K562 (cell line): ENCODE results near the gene SLC25A45. TPM values are rescaled to one million over a fixed set of nuclear protein-coding genes. Genes with fewer than 3 reads are reported as not detected.

Source experiments
- ARID2 ChIP-seq: fragments of 450-650 bp; IDR thresholded peaks from 2 replicates; pipeline ENCODE4 v1.6.1; 2017; ENCODE audit warnings: antibody characterized with exemption, mild to moderate bottlenecking
- ARID4B ChIP-seq: sonication (generic); formaldehyde crosslinking; IDR thresholded peaks from 2 replicates; pipeline ENCODE4 v1.8.0; 2022; ENCODE audit warnings: mild to moderate bottlenecking, missing genetic modification reagents
- ERF ChIP-seq: fragments of 450-650 bp; formaldehyde crosslinking; IDR thresholded peaks from 2 replicates; pipeline ENCODE4 v1.4.0; 2020; ENCODE audit warnings: mild to moderate bottlenecking, mixed read lengths
- ETS1 ChIP-seq: conservative IDR thresholded peaks from 2 replicates; pipeline ENCODE4 v1.6.1; 2011; ENCODE audit warnings: low read depth, mild to moderate bottlenecking, low read length; ENCODE audit not compliant: control insufficient read depth
- HMGN3 ChIP-seq: IDR thresholded peaks from 2 replicates; pipeline ENCODE4 v1.6.1; 2011; ENCODE audit warnings: borderline replicate concordance, low read depth, mild to moderate bottlenecking, mixed read lengths, low read length; ENCODE audit not compliant: insufficient read length; ENCODE audit errors: extremely low read depth
- HSF4 ChIP-seq: fragments of 250-450 bp; sonication (Bioruptor Pico); IDR thresholded peaks from 2 replicates; pipeline ENCODE4 v2.1.2; 2022; ENCODE audit warnings: mild to moderate bottlenecking, moderate library complexity, borderline replicate concordance
- JUNB ChIP-seq: fragments of 450-650 bp; formaldehyde crosslinking; conservative IDR thresholded peaks from 2 replicates; pipeline ENCODE4 v1.4.0; 2020; ENCODE audit warnings: mild to moderate bottlenecking
- KAT7 ChIP-seq: sonication (generic); formaldehyde crosslinking; IDR thresholded peaks from 2 replicates; pipeline ENCODE4 v1.8.0; 2022; ENCODE audit warnings: missing genetic modification reagents, mild to moderate bottlenecking, borderline replicate concordance
- PHB ChIP-seq: fragments of 250-450 bp; sonication (Bioruptor Pico); IDR thresholded peaks from 2 replicates; pipeline ENCODE4 v1.5.0; 2021
- POLR3G ChIP-seq: IDR thresholded peaks from 2 replicates; pipeline ENCODE4 v1.6.1; 2011; ENCODE audit not compliant: insufficient read length, insufficient replicate concordance; ENCODE audit errors: extremely low read depth
- RBM17 ChIP-seq: fragments of 200-400 bp; formaldehyde crosslinking; IDR thresholded peaks from 2 replicates; pipeline ENCODE4 v1.6.1; 2017; ENCODE audit warnings: low read depth, mild to moderate bottlenecking, low read length, borderline replicate concordance
- TEAD4 ChIP-seq, 2 experiments: sonication (generic) in 1 of 2; formaldehyde crosslinking in 1 of 2; IDR thresholded peaks; 2 replicates each; pipeline versions ENCODE4 v1.6.1 to v1.8.0; 2012 to 2022; ENCODE audit warnings: borderline replicate concordance in 1 of 2, inconsistent platforms in 1 of 2, low read length in 1 of 2, mild to moderate bottlenecking in 1 of 2, missing genetic modification reagents in 1 of 2
- YY1 ChIP-seq, 3 experiments: IDR thresholded peaks; 2 replicates each; pipeline ENCODE4 v1.6.1; 2011; ENCODE audit warnings: low read length in 2 of 3, mild to moderate bottlenecking in 2 of 3, moderate library complexity in 2 of 3, borderline replicate concordance in 1 of 3, control low read depth in 1 of 3, low read depth in 1 of 3; ENCODE audit not compliant: insufficient read depth in 3 of 3, insufficient replicate concordance in 2 of 3, control insufficient read depth in 1 of 3, insufficient read length in 1 of 3; ENCODE audit errors: extremely low read depth in 1 of 3
- ZNF165 ChIP-seq: fragments of 250-450 bp; sonication (Bioruptor Pico); IDR thresholded peaks from 2 replicates; pipeline ENCODE4 v1.4.0; 2020; ENCODE audit warnings: borderline replicate concordance
- polyA plus RNA-seq, 8 experiments: library from polyadenylated mRNA; depleted of rRNA in 4 of 8; stranded (reverse) in 5 of 8; unstranded in 3 of 8; fragments of >200 nt; fragmentation: Nextera tagmentation in 2 of 8; fragmentation: Illumina TruSeq in 1 of 8; extraction: Ambion mirVana in 2 of 8; extraction: Trizol in 1 of 8; gene quantifications; 2 replicates each; pipeline versions ENCODE4 v1.2.1 to v1.2.3, GENCODE V29; 2011 to 2014; ENCODE audit warnings: inconsistent platforms in 1 of 8, missing spikeins in 1 of 8
- total RNA-seq, 7 experiments: library from RNA; depleted of rRNA in 6 of 7; stranded (reverse); fragments of >200 nt in 6 of 7; fragmentation: Illumina TruSeq in 2 of 7; extraction: Trizol in 2 of 7; gene quantifications; 2 replicates each; pipeline versions ENCODE4 v1.2.1 to v1.2.3, GENCODE V29; 2011 to 2021; ENCODE audit warnings: low replicate concordance in 1 of 7

SLC25A45 gene
- total and polyA plus RNA-seq, 9 of the 15 experiments (the other 6 are each of a cell fraction or from before 2014, with no cell fraction given) = 0.15 to 2.3 (median 0.68) TPM

GRCh38 chr11:65425971-65426838, 43.8 kb upstream of the SLC25A45 start (continued):
- TF ChIP-seq PHB (no peak), ZNF165 (CRISPR knock-in tag) (no peak), ARID4B (CRISPR knock-in tag) (no peak; the same call in 1 of the 2 replicates), HMGN3 (no peak), HSF4 (CRISPR knock-in tag) (no peak), KAT7 (CRISPR knock-in tag) (no peak; the same call in 1 of the 2 replicates), TEAD4 (IDR thresholded peaks at IDR 0.05; ENCODE audit: low read length) (peak; percentile 2), TEAD4 (CRISPR knock-in tag; IDR thresholded peaks at IDR 0.05; ENCODE audit: borderline replicate concordance) (no peak), YY1 (IDR thresholded peaks at IDR 0.05; ENCODE audit: borderline replicate concordance in 1 of 3, control insufficient read depth in 1 of 3, extremely low read depth in 1 of 3, insufficient read depth in 3 of 3, insufficient read length in 1 of 3, insufficient replicate concordance in 2 of 3, low read depth in 1 of 3, low read length in 2 of 3) (peak in 1 of 3 experiments; percentile 43), ETS1 (0 out of 2 replicates have a peak, but pooled peaks have one; percentile 27), ARID2 (no peak), RBM17 (no peak), POLR3G (no peak), ERF (CRISPR knock-in tag) (peak; percentile 14; the same call in 1 of the 2 replicates), JUNB (CRISPR knock-in tag) (no peak; the same call in 1 of the 2 replicates)
